IMR-90 (cell line): ENCODE measurements around the gene FOXB1. TPM values are rescaled to one million over a fixed set of nuclear protein-coding genes. Genes with fewer than 3 reads are reported as not detected.

Experiments used
- ATAC-seq: fragments of 200-7000 bp; cut with Tn5 transposase; 2 replicates; pipeline ENCODE4 v1.9.1; 2020; ENCODE audit warnings: low read depth, mild to moderate bottlenecking, moderate library complexity
- BruUV-seq: library from RNA; stranded (reverse); fragments of 400-500 nt; replicated peaks from 2 replicates; lab custom pipeline; 2021; lab: Mats Ljungman, UMichigan
- CTCF ChIA-PET: fragments of 300-600 bp; formaldehyde crosslinking; extraction: SDS; loops from one replicate; lab custom pipeline; 2021; ENCODE audit warnings: antibody characterized with exemption; lab: Yijun Ruan, JAX
- POLR2A ChIA-PET: fragments of 300-600 bp; sonication (Branson Sonifier 250); formaldehyde crosslinking; loops from one replicate; lab custom pipeline; 2022; ENCODE audit warnings: antibody characterized with exemption; ENCODE audit not compliant: unreplicated experiment; lab: Charles Lee
- DNase-seq: peaks from one replicate; pipeline ENCODE4 v3.0.0; 2013
- H2AFZ ChIP-seq: replicated peaks from 2 replicates; pipeline ENCODE3; 2013; ENCODE audit warnings: low read length, mild to moderate bottlenecking; ENCODE audit not compliant: poor library complexity
- H2AK5ac ChIP-seq: 2 replicates; pipeline ENCODE4 v1.6.1; 2013; ENCODE audit warnings: low read depth, low read length, inconsistent platforms
- H2AK9ac ChIP-seq: replicated peaks from 2 replicates; pipeline ENCODE3; 2013; ENCODE audit warnings: mild to moderate bottlenecking, low read depth, low read length, moderate library complexity; ENCODE audit not compliant: poor library complexity
- H2BK120ac ChIP-seq: 2 replicates; pipeline ENCODE4 v1.6.1; 2013; ENCODE audit warnings: low read depth, low read length, inconsistent platforms
- H2BK15ac ChIP-seq: 3 replicates; pipeline ENCODE4 v1.6.1; 2013; ENCODE audit warnings: low read depth, low read length, inconsistent platforms
- H2BK20ac ChIP-seq: 2 replicates; pipeline ENCODE4 v1.6.1; 2013; ENCODE audit warnings: low read depth, mild to moderate bottlenecking, inconsistent platforms, low read length, moderate library complexity
- H2BK5ac ChIP-seq: 2 replicates; pipeline ENCODE4 v1.6.1; 2013; ENCODE audit warnings: mild to moderate bottlenecking, low read depth, low read length, inconsistent platforms; ENCODE audit not compliant: poor library complexity, severe bottlenecking
- H3K14ac ChIP-seq: replicated peaks from 2 replicates; pipeline ENCODE4 v1.6.1; 2013; ENCODE audit warnings: low read depth, low read length, inconsistent platforms
- H3K18ac ChIP-seq: 2 replicates; pipeline ENCODE4 v1.6.1; 2013; ENCODE audit warnings: low read depth, low read length, control low read depth
- H3K23ac ChIP-seq: 2 replicates; pipeline ENCODE4 v1.6.1; 2013; ENCODE audit warnings: low read depth, low read length, inconsistent platforms
- H3K27ac ChIP-seq: 2 replicates; pipeline ENCODE4 v1.5.1; 2013; ENCODE audit warnings: mild to moderate bottlenecking, control low read depth, low read length; ENCODE audit not compliant: insufficient read depth
- H3K27me3 ChIP-seq: 2 replicates; pipeline ENCODE4 v1.6.1; 2013; ENCODE audit warnings: low read length; ENCODE audit not compliant: control insufficient read depth, insufficient read depth
- H3K36me3 ChIP-seq: 2 replicates; pipeline ENCODE4 v1.6.1; 2013; ENCODE audit warnings: low read length, mixed read lengths; ENCODE audit not compliant: control insufficient read depth, insufficient read depth
- H3K4ac ChIP-seq: 2 replicates; pipeline ENCODE4 v1.6.1; 2013; ENCODE audit warnings: low read depth, low read length, inconsistent platforms
- H3K4me1 ChIP-seq: 2 replicates; pipeline ENCODE4 v1.6.1; 2013; ENCODE audit warnings: low read length, mixed read lengths; ENCODE audit not compliant: control insufficient read depth, insufficient read depth
- H3K4me2 ChIP-seq: 2 replicates; pipeline ENCODE4 v1.6.1; 2013; ENCODE audit warnings: low read depth, mild to moderate bottlenecking, control low read depth, low read length, moderate library complexity
- H3K4me3 ChIP-seq: 2 replicates; pipeline ENCODE4 v1.5.1; 2013; ENCODE audit warnings: low read depth, mild to moderate bottlenecking, control low read depth, low read length, moderate library complexity; ENCODE audit not compliant: insufficient read depth
- H3K56ac ChIP-seq: 2 replicates; pipeline ENCODE4 v1.6.1; 2013; ENCODE audit warnings: low read length, inconsistent platforms; ENCODE audit not compliant: insufficient read depth; ENCODE audit errors: extremely low read depth
- H3K79me1 ChIP-seq, 2 experiments: 2 replicates each; pipeline ENCODE4 v1.6.1; 2013; ENCODE audit warnings: low read length in 2 of 2, inconsistent platforms in 1 of 2, low read depth in 1 of 2
- H3K9ac ChIP-seq: 2 replicates; pipeline ENCODE4 v1.6.1; 2013; ENCODE audit warnings: low read depth, low read length, control low read depth
- H3K9me1 ChIP-seq: 2 replicates; pipeline ENCODE4 v1.6.1; 2013; ENCODE audit warnings: low read length, inconsistent platforms; ENCODE audit not compliant: insufficient read depth
- H3K9me3 ChIP-seq: 2 replicates; pipeline ENCODE4 v1.6.1; 2013; ENCODE audit warnings: low read length; ENCODE audit not compliant: control insufficient read depth, insufficient read depth
- H4K20me1 ChIP-seq: 2 replicates; pipeline ENCODE4 v1.6.1; 2013; ENCODE audit warnings: low read length, inconsistent platforms; ENCODE audit not compliant: insufficient read depth
- H4K5ac ChIP-seq: 2 replicates; pipeline ENCODE4 v1.6.1; 2013; ENCODE audit warnings: mild to moderate bottlenecking, low read depth, low read length, control low read depth
- H4K8ac ChIP-seq, 2 experiments: 2 replicates each; pipeline ENCODE4 v1.6.1; 2013; ENCODE audit warnings: low read depth in 2 of 2, low read length in 2 of 2, control low read depth in 1 of 2, inconsistent platforms in 1 of 2
- H4K91ac ChIP-seq: 2 replicates; pipeline ENCODE4 v1.6.1; 2013; ENCODE audit warnings: low read depth, low read length, inconsistent platforms; ENCODE audit not compliant: insufficient read depth
- BHLHE40 ChIP-seq: fragments of 150-350 bp; IDR thresholded peaks from 2 replicates; pipeline ENCODE4 v1.6.1; 2016; ENCODE audit warnings: mild to moderate bottlenecking, low read depth, low read length
- CEBPB ChIP-seq: IDR thresholded peaks from 2 replicates; pipeline ENCODE4 v1.6.1; 2012; ENCODE audit warnings: low read depth, low read length, improper control_type of control experiment
- CHD1 ChIP-seq: IDR thresholded peaks from 2 replicates; pipeline ENCODE4 v1.6.1; 2012; ENCODE audit warnings: low read depth, low read length, improper control_type of control experiment
- FOS ChIP-seq: fragments of 150-350 bp; IDR thresholded peaks from 2 replicates; pipeline ENCODE4 v1.6.1; 2016; ENCODE audit warnings: low read depth, low read length
- MAFK ChIP-seq: IDR thresholded peaks from 2 replicates; pipeline ENCODE4 v1.6.1; 2012; ENCODE audit warnings: low read depth, low read length, improper control_type of control experiment
- MXI1 ChIP-seq: IDR thresholded peaks from 2 replicates; pipeline ENCODE4 v1.6.1; 2012; ENCODE audit warnings: low read depth, mild to moderate bottlenecking, low read length, moderate library complexity, borderline replicate concordance
- NFE2L2 ChIP-seq: fragments of 150-350 bp; IDR thresholded peaks from 2 replicates; pipeline ENCODE4 v1.6.1; 2016; ENCODE audit warnings: low read depth, mild to moderate bottlenecking, low read length
- POLR2A ChIP-seq: IDR thresholded peaks from 2 replicates; pipeline ENCODE4 v1.6.1; 2012; ENCODE audit warnings: mild to moderate bottlenecking, low read depth, low read length
- RAD21 ChIP-seq: IDR thresholded peaks from 2 replicates; pipeline ENCODE4 v1.6.1; 2012; ENCODE audit warnings: low read length, improper control_type of control experiment
- RCOR1 ChIP-seq: IDR thresholded peaks from 2 replicates; pipeline ENCODE4 v1.6.1; 2012; ENCODE audit warnings: mild to moderate bottlenecking, low read length, improper control_type of control experiment; ENCODE audit not compliant: insufficient replicate concordance
- RFX5 ChIP-seq: IDR thresholded peaks from 2 replicates; pipeline ENCODE4 v1.8.0; 2012; ENCODE audit warnings: low read depth, mild to moderate bottlenecking, low read length, moderate library complexity
- WGBS, 2 experiments: methylation state at CpG; one replicate each; pipeline versions ENCODE4 v1.1.5 to v1.1.7; 2013; ENCODE audit warnings: missing lambda C conversion rate in 2 of 2; ENCODE audit not compliant: insufficient read length in 1 of 2; ENCODE audit errors: extremely low coverage in 2 of 2; 5-methylcytosine and 5-hydroxymethylcytosine counted together
- dilution Hi-C: fragments of 300-500 bp; cut with HindIII; formaldehyde crosslinking; loops from one replicate; pipeline ENCODE4 v1.14.3; 2018; ENCODE audit warnings: low sequenced_read_pairs; ENCODE audit not compliant: unreplicated experiment
- in situ Hi-C: fragments of 300-500 bp; cut with MboI; formaldehyde crosslinking; loops from 3 replicates; pipeline ENCODE4 v1.14.3; 2019; ENCODE audit warnings: low sequenced_read_pairs, inconsistent platforms, mixed read lengths
- intact Hi-C: fragments of 100-400 bp; cut with micrococcal nuclease; formaldehyde crosslinking; loops from 2 replicates; pipeline ENCODE4 v1.10.0; 2022
- polyA plus RNA-seq, 3 experiments: library from polyadenylated mRNA; depleted of rRNA; stranded (reverse); fragments of >200 nt; gene quantifications; 2 replicates each; pipeline ENCODE4 v1.2.3, GENCODE V29; 2012; ENCODE audit warnings: low replicate concordance in 1 of 3
- total RNA-seq: library from RNA; depleted of rRNA; stranded (reverse); fragments of >200 nt; gene quantifications from 2 replicates; pipeline ENCODE4 v1.2.3, GENCODE V29; 2012

Gene FOXB1
- total and polyA plus RNA-seq, 2 of the 4 experiments (the other 2 are of a cell fraction), result not detected

GRCh38 chr15:60039316-60039715, 35.2 kb downstream of the FOXB1 start:
- CTCF ChIA-PET, result no interaction called here
- no peak overlapping the region for H2BK120ac ChIP-seq

More at GRCh38 chr15:60039316-60039715, 35.2 kb downstream of the FOXB1 start:
- ATAC-seq (no peak), DNase-seq (no peak)
- H3K18ac ChIP-seq, result no peak overlapping the region
- H3K4me1 ChIP-seq, result no peaks in the 10 kb centered on the region
- TF ChIP-seq RAD21 (no peak), POLR2A (no peak), BHLHE40 (no peak), FOS (no peak), CHD1 (no peak), RFX5 (no peak), RCOR1 (no peak), MXI1 (no peak), NFE2L2 (no peak), MAFK (no peak), CEBPB (no peak)
- peaks cover 8% of the 10 kb centered on the region for H3K27me3 ChIP-seq
- no peak overlapping the region for H3K4ac ChIP-seq
- H3K14ac ChIP-seq, result no peak overlapping the region
- in situ Hi-C loops (no loop called here), intact Hi-C loops (no loop called here), dilution Hi-C loops (no loop called here)
- H3K79me1 ChIP-seq, result no peaks in the 10 kb centered on the region
- H2BK15ac ChIP-seq, result no peak overlapping the region
- POLR2A ChIA-PET, result no interaction called here
- no CpG with 5 or more reads among the region's 3 CpGs for WGBS, 2 experiments
- H3K23ac ChIP-seq, result no peak overlapping the region
- H4K8ac ChIP-seq, result no peak overlapping the region
- no peak overlapping the region for H2BK20ac ChIP-seq
- no peak overlapping the region for H3K27ac ChIP-seq
- no peaks in the 10 kb centered on the region for H3K9me3 ChIP-seq
- H4K20me1 ChIP-seq, result no peaks in the 10 kb centered on the region
- BruUV-seq, result no TSS peak
- no peak overlapping the region for H3K9ac ChIP-seq
- no peak overlapping the region for H4K91ac ChIP-seq
- H4K5ac ChIP-seq, result no peak overlapping the region
- no peak overlapping the region for H3K4me3 ChIP-seq
- no peak overlapping the region for H2AK5ac ChIP-seq
- H2AK9ac ChIP-seq, result no peak overlapping the region
- no peak overlapping the region for H3K56ac ChIP-seq
- no peaks in the 10 kb centered on the region for H3K36me3 ChIP-seq
- no peak overlapping the region for H3K4me2 ChIP-seq
- no peaks in the 10 kb centered on the region for H3K9me1 ChIP-seq
- H2BK5ac ChIP-seq, result no peak overlapping the region
- H2AFZ ChIP-seq, result no peak overlapping the region
